ENCODE results near the gene DDR2.

The DDR2 gene

DNA sequence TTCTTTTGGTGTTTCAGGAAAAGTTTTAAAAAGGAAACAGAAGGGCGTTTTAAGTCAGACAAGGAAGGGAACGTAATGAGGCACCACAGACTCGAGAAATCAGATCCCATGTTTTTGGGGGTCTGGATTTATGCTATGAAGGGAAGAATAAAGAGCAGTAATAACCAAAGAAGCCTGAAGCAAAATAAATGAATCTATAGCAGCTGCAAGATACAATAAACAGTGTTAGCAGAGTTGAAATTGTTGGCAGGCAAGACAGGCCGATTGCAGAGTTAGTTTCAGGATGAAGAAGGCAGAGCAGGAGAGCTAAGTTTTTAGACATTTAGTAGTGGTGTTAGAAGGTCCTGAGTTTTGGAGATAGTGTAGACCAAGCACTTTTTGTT lies 425 bp downstream of the DDR2 start:
- no peak for TF ChIP-seq CTCF (IDR thresholded peaks at IDR 0.05)

DNA sequence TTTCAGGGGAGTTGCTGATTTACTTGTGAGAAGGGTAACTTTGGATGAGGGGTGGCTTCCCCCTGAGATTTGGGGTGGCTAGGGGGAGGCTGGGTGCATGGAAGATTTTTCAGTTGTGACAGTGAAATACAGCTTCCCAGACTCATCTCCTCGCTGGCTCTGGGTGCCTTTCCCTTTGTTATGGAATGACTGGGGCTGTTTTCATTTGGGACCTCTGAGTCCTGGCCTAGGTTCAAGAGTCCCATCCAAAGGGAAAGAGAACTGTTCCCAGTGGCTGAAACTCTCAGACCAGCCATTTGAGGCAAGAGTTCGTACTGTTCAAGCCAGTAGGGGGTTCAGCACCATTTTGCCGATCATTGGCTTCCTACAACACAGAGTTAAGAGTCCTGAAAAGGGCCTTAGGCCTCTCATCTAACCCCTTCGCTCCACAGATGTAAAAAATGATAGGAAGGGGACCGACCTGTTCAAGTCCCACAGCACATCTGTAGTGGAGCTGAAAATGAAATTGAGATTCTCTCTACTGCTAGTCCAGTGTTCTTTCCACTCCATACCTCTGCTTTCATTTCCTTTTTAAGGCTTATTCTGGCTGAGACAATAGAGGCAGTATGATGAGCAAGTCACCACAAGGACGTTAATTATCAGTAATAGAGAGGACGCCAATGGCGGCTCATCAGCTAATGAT lies 958 bp downstream of the DDR2 start:
- TF ChIP-seq CTCF (IDR thresholded peaks at IDR 0.05) = no peak

GRCh38 chr1:162635418-162635817 lies 3.2 kb downstream of the DDR2 start:
- TF ChIP-seq CTCF (IDR thresholded peaks at IDR 0.05) = no peak

DNA sequence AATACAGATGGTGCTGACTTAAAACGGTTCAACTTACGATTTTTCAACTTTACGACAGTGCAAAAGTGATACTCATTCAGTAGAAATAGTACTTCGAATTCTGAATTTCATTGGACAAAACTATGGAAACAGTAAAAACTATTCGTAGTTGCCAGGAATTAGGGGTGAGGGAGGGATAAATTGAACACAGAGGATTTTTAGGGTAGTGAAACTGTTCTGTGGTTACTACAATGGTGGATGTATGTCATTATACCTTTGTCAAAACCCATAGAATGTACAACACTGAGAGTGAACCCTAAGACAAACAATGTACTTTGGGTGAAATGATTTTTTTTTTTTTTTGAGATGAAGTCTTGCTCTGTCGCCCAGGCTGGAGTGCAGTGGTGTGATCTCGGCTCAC lies 7.5 kb downstream of the DDR2 start:
- no peak for TF ChIP-seq CTCF (IDR thresholded peaks at IDR 0.05)

DNA sequence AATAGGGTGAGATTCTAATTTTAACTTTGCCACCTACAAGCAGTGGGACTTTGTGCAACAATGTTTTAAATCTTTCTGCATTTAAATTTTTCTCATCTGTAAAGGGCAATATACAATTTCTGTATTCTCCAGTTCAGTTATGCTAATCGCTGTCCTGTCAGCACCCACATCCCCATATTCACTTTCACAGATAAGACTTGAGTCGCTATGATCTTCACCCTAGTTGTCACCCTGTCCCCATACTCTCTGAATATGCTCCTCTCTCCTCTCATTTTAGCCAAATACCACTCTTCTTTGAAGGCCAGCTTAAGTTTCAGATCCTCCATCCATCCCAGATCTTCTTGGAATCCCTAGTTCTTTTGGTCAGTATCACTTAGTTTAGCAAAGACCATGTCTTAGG lies 8.8 kb downstream of the DDR2 start:
- no peak for TF ChIP-seq CTCF (IDR thresholded peaks at IDR 0.05)

DNA sequence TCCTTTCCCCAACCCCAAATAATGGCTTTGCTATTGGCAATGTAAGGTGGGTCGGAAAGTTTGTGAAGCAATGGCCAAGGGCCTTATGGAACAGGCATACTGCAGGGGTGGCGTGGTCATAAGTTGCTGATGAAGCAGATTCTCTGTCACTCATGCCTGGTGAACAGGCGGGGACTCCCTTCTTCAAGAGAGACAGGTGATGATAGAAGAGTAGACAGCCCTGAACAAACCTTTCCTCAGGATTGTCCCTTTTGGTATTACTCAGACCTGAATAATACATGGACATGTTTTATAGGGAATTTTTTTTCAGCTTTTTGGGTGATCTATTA lies 12.7 kb downstream of the DDR2 start:
- TF ChIP-seq CTCF (IDR thresholded peaks at IDR 0.05) = no peak

- no peak for TF ChIP-seq CTCF (IDR thresholded peaks at IDR 0.05)
Measured at GRCh38 chr1:162645666-162646065, 13.4 kb downstream of the DDR2 start.

- TF ChIP-seq CTCF (IDR thresholded peaks at IDR 0.05) = no peak
Measured at GRCh38 chr1:162649583-162649982, 17.3 kb downstream of the DDR2 start.

All from LNCAP (cell line).